T-helper 2 cell treated with Interferon-gamma antibody and Interleukin-4, amounts not matched to agents 100 ng/mL and 5 ng/mL, for 36 hours (primary cell): Measurements from ENCODE around the gene RPUSD2. TPM values are rescaled to one million over a fixed set of nuclear protein-coding genes. Genes with fewer than 3 reads are reported as not detected.

ENCODE experiments used
- intact Hi-C: fragments of 100-400 bp; cut with micrococcal nuclease; formaldehyde crosslinking; loops from one replicate; pipeline ENCODE4 v1.15.1; 2023
- total RNA-seq: library from RNA; stranded (reverse); gene quantifications from 2 replicates; pipeline ENCODE4 v1.2.3, GENCODE V29; 2022

The RPUSD2 gene
- total RNA-seq, 1 donor from 2014 or later = 13.5 TPM

GRCh38 chr15:40613080-40613479 lies 44.0 kb downstream of the RPUSD2 start:
- intact Hi-C loops = no loop called here

GRCh38 chr15:40618023-40618422 lies 48.9 kb downstream of the RPUSD2 start:
- intact Hi-C loops = no loop called here

GRCh38 chr15:40618906-40619305 lies 49.8 kb downstream of the RPUSD2 start:
- intact Hi-C loops = no loop called here

- intact Hi-C loops = no loop called here
Observed at GRCh38 chr15:40623361-40623760, 54.3 kb downstream of the RPUSD2 start.

Other genes starting within 250 kb of the RPUSD2 start
- gene INAFM2, start 245.6 kb upstream of the RPUSD2 start, total RNA-seq = 6.8 and 9.9 TPM in 2 replicates
- gene CCDC9B, start 228.4 kb upstream of the RPUSD2 start, total RNA-seq = 0.66 and 0.86 TPM in 2 replicates
- gene PHGR1, start 218.3 kb upstream of the RPUSD2 start, total RNA-seq = not detected in 2 replicates
- gene DISP2, start 211.1 kb upstream of the RPUSD2 start, total RNA-seq = 0.32 and 0.52 TPM in 2 replicates
- gene KNSTRN, start 186.6 kb upstream of the RPUSD2 start, total RNA-seq = 52.1 and 53.6 TPM in 2 replicates
- gene IVD, start 163.5 kb upstream of the RPUSD2 start, total RNA-seq = 63.1 and 69.5 TPM in 2 replicates
- gene BAHD1, start 128.3 kb upstream of the RPUSD2 start, total RNA-seq = 29.7 and 31.2 TPM in 2 replicates
- 16.5 and 17.4 TPM in 2 replicates for gene CHST14, start 98.3 kb upstream of the RPUSD2 start, total RNA-seq
- gene CCDC32, start 4.3 kb upstream of the RPUSD2 start, total RNA-seq = 23.8 and 25.0 TPM in 2 replicates
- gene KNL1, start 24.9 kb downstream of the RPUSD2 start, total RNA-seq = 51.7 and 53.0 TPM in 2 replicates
- 64.7 and 64.9 TPM in 2 replicates for gene RAD51, start 125.9 kb downstream of the RPUSD2 start, total RNA-seq
- gene RMDN3, start 186.0 kb downstream of the RPUSD2 start, total RNA-seq = 35.7 and 37.9 TPM in 2 replicates
- gene GCHFR, start 194.8 kb downstream of the RPUSD2 start, total RNA-seq = 40.3 and 41.4 TPM in 2 replicates
- gene C15orf62, start 200.7 kb downstream of the RPUSD2 start, total RNA-seq = 0.89 and 1.4 TPM in 2 replicates
- gene ZFYVE19, start 237.8 kb downstream of the RPUSD2 start, total RNA-seq = 32.6 and 35.4 TPM in 2 replicates
- 41.5 and 43.2 TPM in 2 replicates for gene DNAJC17, start 238.2 kb downstream of the RPUSD2 start, total RNA-seq